ENCODE results near the gene POLR3E.
"Not testable (repeated sequence)": the region's sequence is repeated elsewhere in the genome, so short reads cannot be mapped to it uniquely, and the experiment has no call there.

The POLR3E gene

DNA sequence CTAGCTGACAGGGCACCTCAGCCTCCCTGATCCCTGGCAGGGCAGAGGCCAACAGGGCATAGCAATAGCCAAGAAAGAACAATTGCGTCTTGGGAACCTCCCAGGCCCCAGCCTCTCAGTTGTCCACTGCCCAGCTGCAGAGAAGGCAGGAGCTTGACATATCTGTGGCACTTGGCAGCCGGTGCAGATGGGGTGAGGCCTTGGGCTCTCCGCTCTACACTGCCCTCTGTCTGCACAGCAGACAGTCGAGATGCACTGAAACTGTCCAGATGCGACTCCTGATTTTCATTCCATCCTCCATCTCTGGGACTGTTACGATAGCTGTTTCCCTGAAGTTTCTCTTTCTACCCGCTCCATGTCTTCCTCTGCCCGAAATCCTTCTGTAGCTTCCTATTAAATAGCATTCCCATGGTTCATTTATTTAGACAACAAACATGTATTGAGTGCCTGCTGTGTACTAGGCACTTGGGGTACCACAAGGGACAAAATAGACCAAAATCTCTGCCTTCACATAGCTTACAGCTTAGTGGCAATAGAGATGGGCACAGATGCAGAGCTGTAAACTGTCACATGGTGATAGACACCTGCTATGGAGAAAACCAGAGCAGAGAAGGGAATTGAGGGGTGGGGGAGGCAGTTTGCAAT is 3.3 kb downstream of the POLR3E start:
- Histone ChIP-seq H3K23ac (ENCODE audit: low read length in 2 of 2) (peak overlapping the region in 1 of 2 experiments; percentile 57), H2AFZ (ENCODE audit: low read depth, low read length) (no peak overlapping the region), H3K4me3 (ENCODE audit: insufficient read depth in 1 of 2, low read depth in 1 of 2, low read length in 2 of 2) (no peak overlapping the region), H3K9me3 (ENCODE audit: control insufficient read depth, low read length) (no peaks in the 10 kb centered on the region), H3K79me1 (replicated peaks; ENCODE audit: low read length, poor library complexity, severe bottlenecking) (peaks cover 37% of the 10 kb centered on the region), H3K4me2 (ENCODE audit: low read length, poor library complexity, severe bottlenecking) (no peak overlapping the region), H3K14ac (ENCODE audit: low read length in 2 of 2) (no peak overlapping the region), H3K27ac (ENCODE audit: low read length, poor library complexity, severe bottlenecking) (no peak overlapping the region), H2BK15ac (ENCODE audit: low read depth, poor library complexity, severe bottlenecking) (no peak overlapping the region), H3K9ac (ENCODE audit: low read length) (peak overlapping the region; percentile 2), H3K36me3 (ENCODE audit: control insufficient read depth in 1 of 2, insufficient read depth in 2 of 2, low read depth in 1 of 2, low read length in 2 of 2) (peaks cover 30 to 39% of the 10 kb centered on the region in 2 experiments), H3K18ac (ENCODE audit: low read depth in 1 of 2, low read length in 2 of 2) (no peak overlapping the region), H2BK120ac (ENCODE audit: low read depth, low read length) (no peak overlapping the region), H2AK5ac (ENCODE audit: low read length, severe bottlenecking) (no peak overlapping the region), H2BK5ac (ENCODE audit: low read depth, low read length, poor library complexity, severe bottlenecking) (no peak overlapping the region), H2BK12ac (ENCODE audit: low read length in 2 of 2) (no peak overlapping the region), H3K27me3 (ENCODE audit: control insufficient read depth in 1 of 2, insufficient read depth in 1 of 2, low read length in 2 of 2) (no peaks in the 10 kb centered on the region), H4K91ac (ENCODE audit: low read length) (no peak overlapping the region), H3K4ac (ENCODE audit: low read depth in 1 of 2, low read length in 2 of 2) (no peak overlapping the region), H3K4me1 (ENCODE audit: control insufficient read depth, insufficient read depth, low read depth, low read length) (peaks cover 4% of the 10 kb centered on the region), H4K8ac (ENCODE audit: low read length) (no peak overlapping the region)
- DNase-seq = peak; percentile 69
- WGBS = 61% methylated on average over 5 of the region's 8 CpGs

DNA sequence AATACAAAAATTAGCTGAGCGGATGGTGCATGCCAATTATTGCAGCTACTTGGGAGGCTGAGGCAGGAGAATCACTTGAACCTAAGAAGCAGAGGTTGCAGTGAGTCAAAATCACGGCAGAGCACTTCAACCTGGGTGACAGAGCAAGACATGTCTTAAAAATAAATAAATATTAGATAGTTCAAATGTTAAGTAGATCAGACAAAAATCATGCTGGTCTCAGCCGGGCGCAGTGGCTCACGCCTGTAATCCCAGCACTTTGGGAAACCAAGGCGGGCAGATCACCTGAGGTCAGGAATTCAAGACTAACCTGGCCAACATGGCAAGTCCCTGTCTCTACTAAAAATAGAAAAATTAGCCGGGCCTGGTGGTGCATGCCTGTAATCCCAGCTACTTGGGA is 4.2 kb downstream of the POLR3E start:
- not testable (repeated sequence) for H2AFZ ChIP-seq (ENCODE audit: low read depth, low read length); H2AK5ac ChIP-seq (ENCODE audit: low read length, severe bottlenecking); H3K18ac ChIP-seq (ENCODE audit: low read depth in 1 of 2, low read length in 2 of 2); H4K8ac ChIP-seq (ENCODE audit: low read length); H3K4ac ChIP-seq (ENCODE audit: low read depth in 1 of 2, low read length in 2 of 2); H2BK12ac ChIP-seq (ENCODE audit: low read length in 2 of 2); H3K4me3 ChIP-seq (ENCODE audit: insufficient read depth in 1 of 2, low read depth in 1 of 2, low read length in 2 of 2); H3K9me3 ChIP-seq (ENCODE audit: control insufficient read depth, low read length); H4K91ac ChIP-seq (ENCODE audit: low read length); H3K9ac ChIP-seq (ENCODE audit: low read length); H3K14ac ChIP-seq (ENCODE audit: low read length in 2 of 2); H3K27ac ChIP-seq (ENCODE audit: low read length, poor library complexity, severe bottlenecking); H3K4me2 ChIP-seq (ENCODE audit: low read length, poor library complexity, severe bottlenecking); H2BK120ac ChIP-seq (ENCODE audit: low read depth, low read length); H3K23ac ChIP-seq (ENCODE audit: low read length in 2 of 2); DNase-seq; H2BK15ac ChIP-seq (ENCODE audit: low read depth, poor library complexity, severe bottlenecking); H3K27me3 ChIP-seq (ENCODE audit: control insufficient read depth in 1 of 2, insufficient read depth in 1 of 2, low read length in 2 of 2); H3K4me1 ChIP-seq (ENCODE audit: control insufficient read depth, insufficient read depth, low read depth, low read length); H2BK5ac ChIP-seq (ENCODE audit: low read depth, low read length, poor library complexity, severe bottlenecking)
- Histone ChIP-seq H3K36me3 (ENCODE audit: control insufficient read depth in 1 of 2, insufficient read depth in 2 of 2, low read depth in 1 of 2, low read length in 2 of 2) (peaks cover 37 to 40% of the 10 kb centered on the region in 2 experiments), H3K79me1 (replicated peaks; ENCODE audit: low read length, poor library complexity, severe bottlenecking) (peaks cover 37% of the 10 kb centered on the region)
- 94% methylated on average over 7 of the region's 7 CpGs for WGBS

DNA sequence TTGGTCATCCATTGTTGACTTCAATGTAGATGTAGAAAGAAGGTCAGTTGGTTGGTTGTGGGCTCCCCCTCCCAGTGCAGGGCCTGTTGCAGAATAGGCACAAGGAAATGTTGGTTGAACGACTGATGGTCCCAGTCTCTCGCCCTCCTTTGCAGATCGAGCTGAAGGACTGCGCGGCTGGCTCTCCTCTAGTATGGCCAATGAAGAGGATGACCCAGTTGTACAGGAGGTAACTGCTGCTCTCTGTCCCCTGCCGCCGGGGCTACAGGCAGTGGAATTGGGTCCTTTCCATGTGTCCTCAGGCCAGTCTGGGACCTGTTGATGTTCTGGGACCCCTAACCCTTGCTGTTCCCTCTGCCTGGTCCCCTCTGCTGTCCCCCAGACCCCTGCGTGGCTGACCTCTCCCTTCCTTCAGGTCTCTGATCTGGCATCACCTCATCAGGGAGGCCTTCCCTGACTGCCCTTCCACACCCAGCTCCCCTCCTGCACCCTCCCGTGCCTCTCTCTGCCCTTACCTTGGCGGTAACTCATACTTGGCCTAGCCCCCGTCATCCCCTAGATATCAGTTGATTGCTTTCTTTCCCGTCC is 5.7 kb downstream of the POLR3E start:
- H3K36me3 ChIP-seq (ENCODE audit: control insufficient read depth in 1 of 2, insufficient read depth in 2 of 2, low read depth in 1 of 2, low read length in 2 of 2) = peaks cover 51 to 54% of the 10 kb centered on the region in 2 experiments
- no peak overlapping the region for H3K9ac ChIP-seq (ENCODE audit: low read length)
- DNase-seq = no peak
- H2AFZ ChIP-seq (ENCODE audit: low read depth, low read length) = no peak overlapping the region
- H3K4me1 ChIP-seq (ENCODE audit: control insufficient read depth, insufficient read depth, low read depth, low read length) = peaks cover 2% of the 10 kb centered on the region
- H2AK5ac ChIP-seq (ENCODE audit: low read length, severe bottlenecking) = no peak overlapping the region
- H3K27ac ChIP-seq (ENCODE audit: low read length, poor library complexity, severe bottlenecking) = no peak overlapping the region
- no peak overlapping the region for H2BK5ac ChIP-seq (ENCODE audit: low read depth, low read length, poor library complexity, severe bottlenecking)
- no peak overlapping the region for H3K4me3 ChIP-seq (ENCODE audit: insufficient read depth in 1 of 2, low read depth in 1 of 2, low read length in 2 of 2)
- H3K18ac ChIP-seq (ENCODE audit: low read depth in 1 of 2, low read length in 2 of 2) = no peak overlapping the region
- no peak overlapping the region for H3K4me2 ChIP-seq (ENCODE audit: low read length, poor library complexity, severe bottlenecking)
- H2BK120ac ChIP-seq (ENCODE audit: low read depth, low read length) = no peak overlapping the region
- no peaks in the 10 kb centered on the region for H3K27me3 ChIP-seq (ENCODE audit: control insufficient read depth in 1 of 2, insufficient read depth in 1 of 2, low read length in 2 of 2)
- no peak overlapping the region for H3K14ac ChIP-seq (ENCODE audit: low read length in 2 of 2)
- H2BK15ac ChIP-seq (ENCODE audit: low read depth, poor library complexity, severe bottlenecking) = no peak overlapping the region
- no peaks in the 10 kb centered on the region for H3K9me3 ChIP-seq (ENCODE audit: control insufficient read depth, low read length)
- H3K23ac ChIP-seq (ENCODE audit: low read length in 2 of 2) = no peak overlapping the region
- H2BK12ac ChIP-seq (ENCODE audit: low read length in 2 of 2) = no peak overlapping the region
- peaks cover 51% of the 10 kb centered on the region for H3K79me1 ChIP-seq (replicated peaks; ENCODE audit: low read length, poor library complexity, severe bottlenecking)
- no peak overlapping the region for H4K8ac ChIP-seq (ENCODE audit: low read length)
- H4K91ac ChIP-seq (ENCODE audit: low read length) = no peak overlapping the region
- H3K4ac ChIP-seq (ENCODE audit: low read depth in 1 of 2, low read length in 2 of 2) = no peak overlapping the region
- 98% methylated on average over 12 of the region's 12 CpGs for WGBS

DNA sequence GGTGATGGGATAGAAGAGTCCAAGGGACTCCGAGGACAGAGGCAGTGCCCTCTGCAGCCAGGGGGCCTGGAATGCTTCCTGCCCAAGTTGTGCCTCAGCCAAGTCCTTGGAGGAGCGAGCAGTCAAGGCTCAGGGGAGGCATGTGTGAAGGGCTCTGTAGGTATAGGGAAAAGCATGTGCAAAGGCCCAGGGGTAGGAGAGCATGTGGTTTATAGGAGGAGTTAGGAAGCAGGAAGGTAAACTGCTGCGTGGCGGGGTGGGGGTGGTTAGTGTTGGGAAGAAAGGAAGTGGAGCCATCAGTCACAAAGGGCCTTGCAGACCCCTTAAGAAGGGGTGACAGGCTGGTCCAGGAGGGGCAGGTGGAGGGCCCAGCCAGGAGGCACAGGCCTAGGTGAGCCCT is 7.2 kb downstream of the POLR3E start:
- Histone ChIP-seq H2BK120ac (ENCODE audit: low read depth, low read length) (no peak overlapping the region), H3K23ac (ENCODE audit: low read length in 2 of 2) (no peak overlapping the region), H2AK5ac (ENCODE audit: low read length, severe bottlenecking) (no peak overlapping the region), H3K18ac (ENCODE audit: low read depth in 1 of 2, low read length in 2 of 2) (no peak overlapping the region), H3K4me1 (ENCODE audit: control insufficient read depth, insufficient read depth, low read depth, low read length) (peaks cover 3% of the 10 kb centered on the region), H3K4ac (ENCODE audit: low read depth in 1 of 2, low read length in 2 of 2) (no peak overlapping the region), H3K9ac (ENCODE audit: low read length) (no peak overlapping the region), H3K36me3 (ENCODE audit: control insufficient read depth in 1 of 2, insufficient read depth in 2 of 2, low read depth in 1 of 2, low read length in 2 of 2) (peaks cover 66 to 68% of the 10 kb centered on the region in 2 experiments), H3K79me1 (replicated peaks; ENCODE audit: low read length, poor library complexity, severe bottlenecking) (peaks cover 64% of the 10 kb centered on the region), H4K91ac (ENCODE audit: low read length) (no peak overlapping the region), H4K8ac (ENCODE audit: low read length) (no peak overlapping the region), H2AFZ (ENCODE audit: low read depth, low read length) (no peak overlapping the region), H3K4me3 (ENCODE audit: insufficient read depth in 1 of 2, low read depth in 1 of 2, low read length in 2 of 2) (no peak overlapping the region), H3K27ac (ENCODE audit: low read length, poor library complexity, severe bottlenecking) (no peak overlapping the region), H2BK12ac (ENCODE audit: low read length in 2 of 2) (no peak overlapping the region), H2BK15ac (ENCODE audit: low read depth, poor library complexity, severe bottlenecking) (no peak overlapping the region), H3K4me2 (ENCODE audit: low read length, poor library complexity, severe bottlenecking) (no peak overlapping the region), H3K14ac (ENCODE audit: low read length in 2 of 2) (no peak overlapping the region), H3K9me3 (ENCODE audit: control insufficient read depth, low read length) (no peaks in the 10 kb centered on the region), H3K27me3 (ENCODE audit: control insufficient read depth in 1 of 2, insufficient read depth in 1 of 2, low read length in 2 of 2) (no peaks in the 10 kb centered on the region), H2BK5ac (ENCODE audit: low read depth, low read length, poor library complexity, severe bottlenecking) (no peak overlapping the region)
- 100% methylated on average over 4 of the region's 4 CpGs for WGBS
- DNase-seq = no peak
